Gastrocnemius medialis (tissue), 4 donors: ENCODE measurements around the gene PCDHGB2.
"Not testable (repeated sequence)": the region's sequence is repeated elsewhere in the genome, so short reads cannot be mapped to it uniquely, and the experiment has no call there.

Experiments used
- CTCF ChIP-seq, 5 experiments: fragments of 450-650 bp in 3 of 5; fragments of 200-600 bp in 2 of 5; sonication (generic) in 2 of 5; IDR thresholded peaks in 4 of 5; conservative IDR thresholded peaks in 1 of 5; 1 replicate in 4 of 5; 2 replicates in 1 of 5; pipeline ENCODE4 v1.5.1; 2016 to 2019; ENCODE audit warnings: antibody characterized with exemption in 5 of 5, mild to moderate bottlenecking in 3 of 5, moderate library complexity in 3 of 5
- POLR2A ChIP-seq, 2 donors: fragments of 450-650 bp; IDR thresholded peaks; one replicate each; pipeline ENCODE4 v1.6.1; 2017; ENCODE audit warnings: antibody characterized with exemption in 2 of 2, mild to moderate bottlenecking in 2 of 2, moderate library complexity in 2 of 2

GRCh38 chr5:141316963-141317362 lies 42.8 kb upstream of the PCDHGB2 start:
- not testable (repeated sequence) for TF ChIP-seq CTCF (IDR thresholded peaks at IDR 0.05 in 4 of 5, conservative IDR thresholded peaks at IDR 0.05 in 1 of 5); POLR2A (IDR thresholded peaks at IDR 0.05)
